ENCODE data around the gene SLITRK5.

DNA sequence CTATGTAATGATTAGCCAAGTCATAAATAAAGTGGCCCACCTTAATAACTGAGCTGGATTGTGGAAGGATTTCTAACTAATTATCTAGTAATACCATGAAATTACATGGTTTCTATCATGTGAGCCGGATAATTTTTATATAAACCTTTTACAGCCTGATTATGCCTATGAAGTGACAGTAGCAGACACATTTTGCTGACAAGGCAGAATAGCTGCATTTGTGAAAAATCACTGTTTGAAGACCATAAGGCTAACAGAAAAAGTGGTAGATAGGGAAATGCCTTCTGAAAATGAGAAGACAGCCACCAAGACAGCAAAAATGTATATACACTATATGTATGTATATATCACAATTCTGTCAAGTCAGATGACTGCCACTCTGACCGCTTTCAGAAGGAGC is 27.1 kb downstream of the SLITRK5 start:
- TF ChIP-seq, protein P1, sequence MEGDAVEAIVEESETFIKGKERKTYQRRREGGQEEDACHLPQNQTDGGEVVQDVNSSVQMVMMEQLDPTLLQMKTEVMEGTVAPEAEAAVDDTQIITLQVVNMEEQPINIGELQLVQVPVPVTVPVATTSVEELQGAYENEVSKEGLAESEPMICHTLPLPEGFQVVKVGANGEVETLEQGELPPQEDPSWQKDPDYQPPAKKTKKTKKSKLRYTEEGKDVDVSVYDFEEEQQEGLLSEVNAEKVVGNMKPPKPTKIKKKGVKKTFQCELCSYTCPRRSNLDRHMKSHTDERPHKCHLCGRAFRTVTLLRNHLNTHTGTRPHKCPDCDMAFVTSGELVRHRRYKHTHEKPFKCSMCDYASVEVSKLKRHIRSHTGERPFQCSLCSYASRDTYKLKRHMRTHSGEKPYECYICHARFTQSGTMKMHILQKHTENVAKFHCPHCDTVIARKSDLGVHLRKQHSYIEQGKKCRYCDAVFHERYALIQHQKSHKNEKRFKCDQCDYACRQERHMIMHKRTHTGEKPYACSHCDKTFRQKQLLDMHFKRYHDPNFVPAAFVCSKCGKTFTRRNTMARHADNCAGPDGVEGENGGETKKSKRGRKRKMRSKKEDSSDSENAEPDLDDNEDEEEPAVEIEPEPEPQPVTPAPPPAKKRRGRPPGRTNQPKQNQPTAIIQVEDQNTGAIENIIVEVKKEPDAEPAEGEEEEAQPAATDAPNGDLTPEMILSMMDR (IDR thresholded peaks at IDR 0.05) = no peak
- TF ChIP-seq POLR2A (IDR thresholded peaks at IDR 0.05) (no peak), POLR2AphosphoS5 (IDR thresholded peaks at IDR 0.05) (no peak)
